HK-2 (cell line): ENCODE results near the gene COL23A1.

ENCODE experiments used
- DNase-seq: peaks from one replicate; pipeline ENCODE4 v3.0.0-alpha.2; 2018; ENCODE audit not compliant: unreplicated experiment

Gene COL23A1

DNA sequence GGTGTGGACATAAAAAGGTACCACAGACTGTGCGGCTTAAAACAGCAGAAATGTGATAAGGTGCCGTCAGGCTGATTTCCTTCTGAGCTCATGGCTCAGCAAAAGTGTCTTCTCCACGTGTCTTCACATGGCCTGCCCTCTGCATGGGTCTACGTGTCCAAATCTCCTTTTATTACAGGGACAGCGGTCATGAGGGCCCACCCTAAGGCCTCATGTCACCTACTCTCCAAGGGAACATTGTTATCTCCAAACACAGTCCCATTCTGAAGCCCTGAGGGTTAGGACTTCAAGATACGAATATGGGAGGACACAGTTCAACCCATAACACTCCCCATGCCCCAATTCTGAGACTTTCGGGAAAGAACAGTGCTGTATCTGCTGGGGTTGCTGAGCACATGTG, 35.2 kb downstream of the COL23A1 start:
- no peak for DNase-seq

DNA sequence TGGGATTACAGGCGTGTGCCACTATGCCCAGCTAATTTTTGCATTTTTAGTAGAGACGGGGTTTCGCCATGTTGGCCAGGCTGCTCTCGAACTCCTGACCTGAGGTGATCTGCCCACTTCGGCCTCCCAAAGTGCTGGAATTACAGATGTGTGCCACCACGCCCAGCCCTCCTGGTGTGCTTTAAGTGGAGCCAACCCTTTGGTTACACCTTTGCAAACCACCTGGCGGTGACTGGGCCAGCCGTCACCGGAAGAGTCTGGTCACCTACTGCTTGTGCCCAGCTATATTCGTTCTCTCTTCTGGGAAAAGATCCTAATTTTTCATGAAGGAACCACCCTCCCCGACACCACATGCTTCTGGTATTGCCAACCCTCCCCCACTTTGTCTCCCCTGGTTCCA, 35.9 kb downstream of the COL23A1 start:
- no peak for DNase-seq

DNA sequence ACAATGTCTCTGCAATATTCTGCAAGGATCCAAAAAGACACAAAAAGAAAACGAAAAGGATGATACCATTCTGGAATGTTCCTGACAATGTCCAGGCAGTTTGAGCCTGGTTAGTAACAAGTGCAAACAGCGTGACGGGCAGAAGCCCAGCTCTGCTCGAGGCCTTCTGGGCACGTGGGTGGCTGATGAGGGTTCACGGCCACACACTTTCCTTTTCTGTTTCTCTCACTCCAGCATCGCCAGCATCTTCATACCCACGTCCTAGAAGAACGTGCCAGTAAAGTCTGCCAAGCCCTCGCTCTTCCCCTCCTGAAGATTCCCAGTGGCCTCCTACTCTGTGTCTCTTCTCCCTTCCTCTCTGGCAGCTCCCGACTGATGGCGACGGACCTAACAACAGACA, 36.7 kb downstream of the COL23A1 start:
- DNase-seq = no peak

DNA sequence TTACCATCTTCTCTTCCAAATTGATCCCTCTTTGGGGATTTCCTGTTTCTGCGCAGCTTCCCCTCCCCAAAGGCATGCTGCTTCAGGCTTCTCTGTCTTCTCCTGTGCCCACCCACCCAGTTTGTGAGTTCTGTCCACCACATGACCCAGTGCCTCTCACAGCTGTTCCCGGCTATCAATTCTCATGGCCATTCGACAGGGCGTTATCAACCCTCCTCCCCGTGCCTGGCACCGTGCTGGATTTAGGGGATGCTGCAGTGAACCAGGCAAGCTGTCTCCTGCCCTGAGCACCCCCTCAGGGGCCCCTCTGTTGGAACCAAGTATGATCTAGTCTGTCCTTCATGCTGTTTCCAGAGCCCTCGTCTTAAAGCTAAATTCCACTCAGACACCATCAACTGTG, 38.7 kb downstream of the COL23A1 start:
- no peak for DNase-seq

DNA sequence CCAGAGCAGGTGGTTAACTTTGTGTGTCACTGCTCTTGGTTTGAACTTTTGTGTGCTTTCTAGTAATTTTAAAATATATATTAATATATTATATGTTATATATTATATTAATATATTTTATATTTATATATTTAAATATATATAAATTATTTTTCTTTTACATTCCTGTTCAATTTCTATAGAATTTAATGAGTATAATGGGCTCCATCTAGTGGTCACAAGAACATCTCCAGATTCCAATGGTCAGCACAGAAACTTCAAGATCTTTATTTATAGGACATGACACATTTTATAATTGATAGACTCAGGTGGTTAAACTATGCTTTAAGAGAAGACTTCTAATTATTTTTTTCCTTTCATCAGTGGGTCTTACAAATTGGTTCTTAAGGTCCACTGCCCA, 39.1 kb downstream of the COL23A1 start:
- DNase-seq = no peak

DNA sequence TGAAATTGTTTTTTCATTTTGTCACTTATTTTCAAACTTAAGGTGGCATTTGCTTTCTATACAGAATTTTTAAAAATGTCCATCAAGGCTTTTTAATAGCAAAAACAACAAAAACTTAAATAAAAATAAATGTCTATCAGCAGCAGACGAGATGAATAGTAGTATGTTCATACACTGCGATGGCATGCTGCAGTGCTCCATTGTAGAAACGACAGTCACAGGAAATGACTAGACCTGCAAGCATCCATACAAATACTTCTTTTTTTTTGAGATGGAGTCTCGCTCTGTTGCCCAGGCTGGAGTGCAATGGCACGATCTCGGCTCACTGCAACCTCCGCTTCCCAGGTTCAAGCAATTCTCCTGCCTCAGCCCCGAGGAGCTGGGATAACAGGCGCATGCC, 41.4 kb downstream of the COL23A1 start:
- no peak for DNase-seq

DNA sequence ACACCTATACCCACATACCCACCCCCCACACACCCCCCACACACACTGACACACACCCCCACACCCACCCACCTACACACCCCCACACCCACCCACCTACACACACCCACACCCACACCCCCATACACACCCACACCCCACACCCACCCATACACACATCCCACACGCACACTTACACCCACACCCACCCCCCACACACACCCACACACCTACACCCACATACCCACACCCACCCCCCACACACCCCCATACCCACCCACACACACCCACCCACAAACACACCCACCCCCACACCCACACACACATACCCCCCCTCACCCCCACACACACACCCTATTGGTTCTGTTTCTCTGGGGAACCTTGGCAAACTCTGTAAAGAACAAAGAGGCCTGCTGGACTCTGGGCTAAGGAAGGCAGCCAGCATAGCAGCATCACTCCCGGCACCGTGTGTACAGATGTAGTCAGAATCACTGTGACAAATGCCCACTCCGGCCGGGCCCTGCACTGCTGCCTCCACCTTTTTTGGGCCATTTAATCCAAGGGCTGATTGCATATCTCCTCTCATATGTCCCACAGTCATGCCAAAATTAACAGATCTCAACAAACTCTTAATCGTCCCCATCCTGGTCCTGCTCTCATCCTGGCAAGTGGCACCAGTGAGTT, 42.3 kb downstream of the COL23A1 start:
- no peak for DNase-seq

DNA sequence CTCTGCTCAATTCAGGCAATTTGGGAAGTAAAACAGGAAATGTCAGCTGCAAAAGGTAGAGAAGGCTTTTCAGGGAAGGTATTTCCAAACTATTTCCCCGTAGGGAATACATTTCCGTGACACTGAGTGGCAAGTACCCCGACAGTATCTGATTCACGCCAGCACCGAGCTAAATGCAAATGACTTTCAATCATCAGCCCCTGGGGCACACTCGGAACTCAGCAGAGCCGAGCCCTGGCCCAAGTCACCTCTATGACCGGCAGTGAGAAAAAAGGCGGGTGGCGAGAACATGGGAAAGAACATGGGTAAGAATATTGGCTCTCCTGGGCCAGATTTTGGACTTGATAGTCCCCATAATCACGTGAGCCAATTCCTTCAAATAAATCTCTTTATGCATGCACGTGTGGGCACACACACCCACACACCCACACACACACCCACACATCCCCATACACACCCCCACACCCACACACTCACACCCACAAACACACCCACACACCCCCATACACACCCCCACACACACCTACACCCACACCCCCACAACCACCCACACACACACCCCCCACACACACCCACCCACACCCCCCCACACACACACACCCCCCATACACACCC, 43.0 kb downstream of the COL23A1 start:
- no peak for DNase-seq

DNA sequence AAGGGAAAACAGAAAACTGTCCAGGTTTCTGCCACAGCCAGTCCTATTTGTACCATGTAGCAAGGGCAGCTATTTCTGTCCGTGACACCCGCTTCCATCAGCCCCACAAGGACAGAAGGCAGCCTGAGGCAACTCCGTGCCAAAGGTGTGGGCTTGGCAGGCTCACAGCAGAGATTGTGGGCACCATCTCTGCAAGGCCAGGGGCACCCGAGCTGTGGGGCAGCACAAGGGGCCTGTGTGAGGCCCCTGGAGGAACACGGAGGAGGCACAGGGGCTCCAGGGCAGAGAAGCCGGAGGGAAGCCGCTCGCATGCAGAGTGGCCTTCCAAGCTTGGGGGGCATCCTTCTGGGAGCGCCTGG, 43.5 kb downstream of the COL23A1 start:
- no peak for DNase-seq

DNA sequence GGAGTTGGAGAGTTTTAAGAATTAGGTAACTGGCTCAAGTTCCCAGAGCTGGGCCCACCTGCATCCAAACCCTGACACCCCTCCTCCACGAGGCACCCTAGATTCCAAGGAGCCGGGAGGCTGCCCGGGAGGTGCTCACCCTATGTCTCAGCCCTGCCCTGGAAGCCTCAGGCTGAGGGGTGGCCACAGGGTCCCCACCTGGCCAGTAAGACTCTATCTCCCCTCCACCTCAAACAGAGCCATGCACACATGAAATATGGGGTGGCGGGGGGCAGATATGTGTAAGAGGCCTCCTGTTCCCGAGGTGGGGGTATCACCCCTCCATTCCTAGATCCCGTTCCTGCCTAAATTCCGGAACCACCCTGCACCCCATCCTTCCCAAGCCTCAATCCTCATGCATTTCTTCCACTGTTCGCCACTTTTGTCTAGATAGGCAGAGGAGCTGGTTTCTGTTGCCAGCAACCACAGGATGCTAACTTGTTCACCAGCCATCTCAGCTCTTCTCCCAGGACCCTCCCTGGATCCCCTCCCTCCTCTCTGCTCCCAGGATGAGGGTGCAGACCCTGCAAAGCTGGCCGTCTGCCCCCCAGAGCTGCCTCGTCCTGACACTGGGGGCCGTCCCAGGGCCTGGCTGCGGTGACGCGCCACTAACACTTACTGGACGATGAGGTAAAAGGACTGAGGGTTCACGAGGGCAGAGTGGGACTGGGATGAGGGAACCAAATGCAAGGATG, 44.1 kb downstream of the COL23A1 start:
- DNase-seq = no peak

DNA sequence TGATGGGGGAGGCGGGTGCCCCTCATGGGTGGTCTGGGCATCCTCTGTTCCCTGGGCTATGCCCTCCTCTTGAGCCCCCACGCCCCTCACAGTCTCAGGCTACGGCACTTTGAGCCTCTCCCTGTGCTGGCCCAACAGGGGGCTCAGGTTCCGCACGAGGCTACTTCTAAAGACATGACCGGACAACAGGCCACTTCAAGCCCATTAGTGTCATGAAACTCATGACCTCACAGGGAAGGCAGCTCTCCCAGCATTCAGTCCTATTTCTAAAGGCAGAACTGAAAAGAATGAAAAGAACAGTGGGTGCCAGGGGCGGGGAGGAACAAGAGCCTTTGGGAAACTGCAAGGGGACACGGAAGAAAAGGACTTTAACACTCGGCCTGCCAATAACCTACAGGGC, 45.0 kb downstream of the COL23A1 start:
- DNase-seq = no peak

DNA sequence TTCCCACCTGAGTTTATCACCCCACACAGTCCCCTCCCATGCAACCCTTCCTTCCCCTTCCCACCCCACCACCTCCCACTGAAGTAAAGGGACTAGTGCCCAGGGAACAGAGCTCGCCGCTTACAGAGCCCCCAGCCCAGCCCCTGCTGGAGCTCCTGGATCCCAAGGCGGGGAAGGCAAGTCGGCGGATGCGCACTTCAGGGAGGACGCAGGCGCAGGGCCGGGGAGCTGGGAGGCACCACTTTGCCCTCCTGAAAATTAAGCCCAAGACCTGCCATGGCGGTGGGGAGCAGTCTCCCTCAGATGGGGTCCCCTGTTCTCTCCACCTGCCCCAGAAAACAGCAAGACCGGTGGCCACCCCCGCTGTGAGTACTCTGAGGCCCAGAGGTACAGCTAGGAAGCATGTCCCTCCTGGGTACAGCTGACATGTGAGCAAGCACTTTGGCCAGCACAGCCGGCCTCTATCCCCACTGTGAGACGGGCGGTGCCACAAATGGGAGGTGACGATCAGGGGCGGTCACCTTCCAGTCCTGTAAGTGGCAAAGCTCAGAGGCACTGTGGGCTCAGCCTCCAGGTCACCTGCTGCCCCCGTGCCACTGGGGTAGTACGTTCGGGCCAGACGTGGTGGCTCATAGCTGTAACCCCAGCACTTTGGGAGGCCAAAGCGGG, 45.9 kb downstream of the COL23A1 start:
- DNase-seq = no peak

DNA sequence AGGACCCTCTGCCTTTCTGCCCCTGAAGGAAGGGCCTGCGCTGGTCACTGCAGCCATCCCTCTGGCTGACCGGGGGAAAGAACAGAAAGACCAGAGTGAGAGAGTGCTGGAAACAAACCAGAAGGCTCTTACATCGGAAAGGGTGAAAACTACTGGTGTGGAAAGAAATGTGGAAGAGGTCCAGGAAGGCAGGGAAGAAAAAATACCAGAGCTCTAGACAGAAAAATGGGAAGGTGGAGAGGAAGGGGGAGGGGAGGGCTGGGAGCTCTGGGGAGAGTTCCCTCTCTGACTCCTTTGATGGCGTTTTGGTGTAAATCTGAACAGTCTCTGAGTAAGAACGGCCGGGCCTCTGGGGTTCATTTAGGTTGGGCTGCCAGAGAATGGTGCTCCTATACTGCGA, 47.7 kb downstream of the COL23A1 start:
- DNase-seq = peak; percentile 8

DNA sequence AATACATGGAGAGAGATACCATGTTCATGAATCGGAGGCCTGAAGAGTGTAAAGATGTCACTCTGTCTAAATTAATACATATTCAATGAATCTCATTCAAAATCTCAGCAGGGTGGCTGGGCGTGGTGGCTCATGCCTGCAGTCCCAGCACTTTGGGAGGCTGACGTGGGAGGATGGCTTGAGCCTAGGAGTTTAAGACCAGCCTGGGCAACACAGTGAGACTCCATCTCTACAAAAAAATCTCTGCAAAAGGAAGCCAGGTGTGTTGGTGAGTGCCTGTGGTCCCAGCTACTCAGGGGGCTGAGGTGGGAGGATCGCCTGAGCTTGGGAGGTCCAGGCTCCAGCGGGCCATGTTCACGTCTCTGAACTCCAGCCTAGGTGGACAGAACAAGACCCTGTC, 49.7 kb downstream of the COL23A1 start:
- no peak for DNase-seq

DNA sequence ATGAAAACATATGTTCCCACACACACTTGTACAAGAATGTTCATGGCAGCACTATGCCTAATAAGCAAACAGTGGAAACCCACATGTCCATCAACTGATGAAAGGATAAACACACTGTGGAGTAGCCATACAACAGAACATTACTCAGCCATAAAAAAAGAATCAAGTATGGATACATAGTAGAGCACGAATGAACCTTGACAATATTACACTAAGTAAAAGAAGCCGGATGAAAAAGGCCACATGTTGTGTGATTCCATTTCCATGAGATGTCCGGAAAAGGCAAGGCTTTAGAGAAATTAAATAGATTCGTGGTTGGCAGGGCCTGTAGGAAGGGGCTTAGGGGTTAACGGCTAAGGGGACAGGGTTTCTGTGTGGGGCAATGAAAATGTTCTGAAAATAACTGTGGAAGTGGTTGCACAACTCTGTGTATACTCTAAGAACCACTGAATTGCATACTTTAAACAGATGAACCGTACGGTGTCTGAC, 51.4 kb downstream of the COL23A1 start:
- no peak for DNase-seq

DNA sequence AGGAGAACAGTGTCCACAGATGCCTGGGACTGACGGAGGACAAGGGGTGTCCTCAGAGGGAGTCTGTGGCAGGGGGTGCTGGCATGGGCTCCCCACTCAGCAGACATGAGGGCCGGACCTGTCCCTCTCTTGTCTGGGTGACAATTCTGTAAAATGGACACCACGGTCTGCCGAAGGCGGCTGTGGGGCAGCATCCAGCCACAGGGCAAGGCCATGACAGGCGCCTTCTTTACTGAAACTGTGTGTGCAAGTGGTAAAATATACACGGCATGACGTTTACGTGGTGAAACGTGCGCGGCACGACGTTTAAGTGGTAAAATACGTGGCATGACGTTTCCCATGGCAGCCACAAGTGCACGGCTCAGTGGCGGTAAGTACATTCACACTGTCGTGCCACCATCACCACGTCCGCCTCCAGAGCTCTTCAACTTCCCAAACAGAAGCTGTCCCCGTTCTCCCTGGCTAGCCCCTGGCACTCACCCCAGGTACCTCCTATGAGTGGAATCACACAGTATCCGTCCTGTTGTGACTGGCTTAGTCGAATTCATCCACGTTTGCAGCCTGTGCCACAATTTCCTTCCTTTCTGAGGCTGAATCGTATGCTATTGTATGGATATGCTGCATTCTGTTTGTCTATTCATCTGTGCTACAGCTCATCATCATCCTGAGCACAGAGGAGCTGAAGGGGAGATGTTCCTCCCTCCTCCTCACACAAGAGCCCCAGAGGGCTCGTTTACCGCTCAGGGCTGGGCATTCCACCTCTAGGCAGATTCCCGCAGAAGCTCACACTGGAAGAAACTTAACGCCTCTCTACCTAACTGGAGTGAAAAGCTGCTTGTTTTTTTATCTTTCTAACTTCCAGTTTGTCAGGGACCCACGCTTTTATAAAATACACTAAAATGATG, 52.5 kb downstream of the COL23A1 start:
- DNase-seq = no peak

DNA sequence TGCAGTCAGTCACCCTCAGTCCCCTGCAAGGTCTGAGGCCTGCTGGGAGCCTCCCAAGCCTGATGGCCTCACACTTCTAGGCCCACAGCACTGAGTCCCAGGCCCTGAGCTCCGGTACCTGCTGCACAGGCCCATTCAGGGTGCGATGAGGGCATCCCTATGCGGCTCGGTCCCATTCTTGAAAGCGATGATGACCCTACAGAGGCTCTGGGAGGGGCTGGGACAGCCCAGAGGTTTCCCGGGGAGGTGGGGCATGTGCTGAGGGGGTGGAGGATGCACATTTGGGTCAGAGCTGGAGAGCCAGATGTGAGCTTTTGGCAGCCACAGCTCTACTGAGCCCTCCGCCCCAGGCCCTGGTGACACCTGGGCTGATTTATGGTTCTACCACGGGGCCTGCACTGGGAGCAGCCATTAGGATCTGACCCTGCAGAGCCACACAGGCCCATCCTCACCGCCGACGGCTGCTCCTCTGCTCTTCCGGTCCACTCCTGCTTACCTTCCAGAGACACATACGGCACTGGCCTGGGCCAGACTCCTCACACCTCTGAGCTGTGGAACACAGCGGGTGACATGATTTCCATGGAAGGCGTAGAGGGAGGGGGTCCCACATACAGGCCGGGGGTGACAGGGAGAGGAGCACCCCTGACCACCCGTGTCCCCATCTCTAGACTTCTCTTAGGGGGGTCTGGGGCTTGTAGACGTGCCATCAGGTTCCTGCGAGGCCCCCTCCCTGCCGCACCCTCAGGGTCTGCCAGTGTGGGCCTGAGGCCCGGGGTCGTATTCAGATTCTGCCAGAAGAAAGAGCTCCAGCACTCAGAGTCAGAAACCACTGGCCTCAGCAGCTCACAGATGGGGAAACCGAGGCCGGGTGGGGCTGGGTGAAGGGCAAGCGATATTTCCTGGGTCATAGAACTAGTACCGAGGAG, 53.4 kb downstream of the COL23A1 start:
- no peak for DNase-seq

DNA sequence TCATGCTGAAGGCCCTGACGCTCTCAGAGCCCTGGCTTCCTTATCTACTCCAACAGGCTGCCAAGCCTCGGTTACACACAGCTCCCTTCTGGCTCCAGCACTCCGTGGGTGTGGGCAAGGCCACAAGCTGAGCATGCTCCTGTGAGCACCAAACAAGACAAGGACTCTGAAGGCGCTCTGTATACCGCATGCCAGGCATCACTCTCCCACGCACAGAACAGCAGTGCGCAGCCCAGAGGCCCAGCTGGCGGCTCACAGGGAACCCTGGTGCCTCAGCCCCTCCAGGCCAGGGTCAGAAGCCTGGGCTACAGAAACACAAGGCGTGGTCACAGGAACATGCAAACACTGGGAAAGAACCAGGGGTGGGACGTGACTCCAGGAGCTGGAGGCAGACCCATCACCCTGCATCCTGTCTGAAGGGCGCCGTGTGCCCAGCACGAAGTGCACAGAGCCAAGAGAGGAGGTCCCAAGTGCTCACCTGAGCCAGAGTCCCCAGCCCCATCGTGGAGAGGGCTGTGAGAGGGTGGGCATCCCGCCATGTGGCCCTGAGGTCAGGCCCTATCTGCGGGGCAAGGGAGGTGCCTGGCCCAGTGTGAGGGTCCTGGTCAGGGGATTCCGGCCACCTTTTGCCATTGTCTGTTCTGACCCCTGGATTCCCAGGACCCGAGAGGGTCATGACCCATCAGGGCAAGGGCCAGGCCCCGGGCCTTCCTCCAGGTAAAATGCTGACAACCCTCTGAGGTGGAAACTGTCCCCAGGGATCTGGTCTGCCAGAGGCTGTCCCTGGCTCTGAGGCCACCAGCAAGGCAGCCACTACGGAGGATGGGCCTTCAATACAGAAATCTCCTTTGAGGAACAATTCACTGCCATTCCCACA, 54.7 kb downstream of the COL23A1 start:
- DNase-seq = no peak

DNA sequence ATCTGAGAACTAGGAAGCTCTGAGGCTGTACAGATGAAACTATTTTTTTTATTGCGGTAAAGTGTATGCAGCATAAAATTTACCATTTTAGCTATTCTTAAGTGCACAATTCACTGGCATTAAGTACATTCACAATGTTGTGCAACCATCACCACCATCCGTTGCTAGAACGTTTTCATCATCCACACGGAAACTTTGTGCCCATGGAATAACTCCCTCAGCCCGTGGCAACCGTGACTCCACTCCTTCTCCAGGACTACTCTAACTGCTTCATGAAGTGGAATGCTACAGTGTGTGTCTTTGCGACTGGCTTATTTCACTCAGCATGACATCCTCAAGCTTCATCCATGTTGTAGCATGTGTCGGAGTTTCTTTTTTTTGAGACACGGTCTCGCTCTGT, 57.1 kb downstream of the COL23A1 start:
- no peak for DNase-seq

DNA sequence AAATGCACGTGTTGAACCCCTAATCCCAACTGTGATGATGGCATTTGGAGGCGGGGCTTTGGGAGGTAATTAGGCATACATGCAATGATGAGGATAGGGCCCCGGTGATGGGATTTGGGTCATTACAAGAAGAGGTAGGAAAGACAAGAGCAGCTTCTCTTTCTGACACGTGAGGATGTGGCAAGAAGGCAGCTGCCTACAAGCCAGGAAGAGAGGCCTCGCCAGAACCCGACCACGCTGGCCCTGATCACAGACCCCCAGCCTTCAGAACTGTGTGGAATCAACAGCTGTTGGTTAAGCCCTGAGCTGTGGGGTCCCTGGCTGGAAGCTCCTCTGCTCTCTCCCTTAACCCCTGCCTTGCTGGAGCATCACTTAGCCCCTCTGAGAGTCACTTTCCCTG, 57.5 kb downstream of the COL23A1 start:
- no peak for DNase-seq
